GM18526 (cell line): ENCODE data around the gene ACYP1.

ENCODE experiments used
- POLR2A ChIP-seq: IDR thresholded peaks from 3 replicates; pipeline ENCODE4 v1.6.1; 2011; ENCODE audit not compliant: insufficient read length; ENCODE audit errors: extremely low read depth

Gene ACYP1

DNA sequence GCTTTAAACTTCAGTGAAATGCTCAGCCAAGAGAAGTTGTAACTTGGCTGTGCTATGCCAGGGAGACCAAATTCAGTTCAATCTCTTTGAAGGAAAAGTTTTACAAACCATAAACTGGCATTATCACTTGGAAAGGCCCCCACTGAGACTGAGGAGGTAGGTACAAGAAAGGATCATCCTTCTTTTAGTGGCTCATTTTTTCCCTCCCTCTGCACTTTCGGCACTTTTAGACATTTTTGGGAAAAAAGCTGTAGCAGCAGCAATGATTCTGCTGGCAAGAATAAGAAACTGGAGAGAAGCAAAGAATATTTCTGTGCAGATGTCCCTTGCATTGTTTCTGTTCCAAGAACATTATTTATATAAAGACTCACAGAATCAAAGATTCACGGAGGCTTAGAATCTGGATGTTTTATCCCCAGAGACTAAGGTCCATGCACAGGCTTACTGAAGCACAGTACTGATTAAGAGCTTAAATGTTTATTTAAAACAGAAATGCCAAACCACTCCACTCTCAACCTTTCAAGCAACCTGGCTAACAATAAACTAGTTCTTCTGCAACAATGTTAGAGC lies 17.9 kb upstream of the ACYP1 start:
- TF ChIP-seq POLR2A = no peak

GRCh38 chr14:75079521-75079920 lies 15.7 kb upstream of the ACYP1 start:
- TF ChIP-seq POLR2A = no peak

GRCh38 chr14:75077794-75078193 lies 14.0 kb upstream of the ACYP1 start:
- no peak for TF ChIP-seq POLR2A

DNA sequence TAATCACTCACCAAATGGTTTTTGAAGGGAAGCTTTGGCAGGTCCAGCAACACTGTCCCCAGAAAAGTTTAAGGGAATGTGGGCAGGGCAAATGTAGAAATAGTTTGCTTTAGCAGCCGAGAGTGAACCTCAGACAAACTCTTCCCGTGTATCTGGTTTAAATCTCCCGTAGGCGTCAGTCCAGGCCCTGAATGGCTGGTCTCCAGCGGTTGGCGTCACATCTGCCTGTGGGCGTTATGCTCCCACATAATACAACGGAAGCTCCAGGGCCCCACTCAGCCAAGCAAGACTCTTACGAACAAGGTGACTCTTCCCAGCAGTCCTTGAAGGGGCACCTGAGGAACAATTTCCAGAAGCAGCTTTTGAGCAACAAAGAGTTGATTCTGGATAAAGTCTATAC lies 6.6 kb upstream of the ACYP1 start:
- no peak for TF ChIP-seq POLR2A

GRCh38 chr14:75069811-75070145 lies 6.0 kb upstream of the ACYP1 start:
- no peak for TF ChIP-seq POLR2A

DNA sequence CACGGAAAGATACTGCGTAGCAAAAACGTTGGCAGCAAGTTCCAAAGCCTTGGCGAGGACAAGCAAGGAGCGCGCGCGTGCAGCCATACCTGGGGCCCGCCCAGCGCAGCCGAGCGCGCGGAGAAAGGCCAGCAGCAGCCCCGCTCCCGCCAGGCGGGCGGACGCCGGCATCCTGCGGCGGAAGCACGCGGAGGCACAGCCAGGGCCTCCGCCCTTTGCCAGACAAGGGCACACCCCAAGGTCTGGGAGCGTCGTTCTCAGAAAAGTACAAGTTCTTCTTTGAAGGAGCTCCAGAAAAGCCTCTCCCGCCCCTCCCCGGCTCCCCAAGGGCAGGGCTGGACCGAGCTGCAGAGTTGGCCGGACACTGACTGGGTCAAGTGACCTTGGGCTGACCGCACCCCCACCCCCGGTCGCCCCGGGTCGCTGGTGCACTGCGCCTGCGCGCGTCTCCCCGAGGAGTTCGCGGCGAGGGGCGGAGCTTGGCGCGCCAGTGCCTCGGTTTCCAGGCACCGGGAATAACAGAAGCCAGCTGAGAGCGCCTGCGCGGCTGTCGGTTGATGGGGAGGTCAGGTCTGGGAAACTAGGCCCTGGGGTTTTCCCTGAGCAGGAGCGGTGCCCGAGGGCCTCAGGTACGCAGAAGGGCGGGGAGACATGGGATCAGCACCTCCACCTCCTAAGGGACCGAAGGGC lies 5.4 kb upstream of the ACYP1 start, which contains the start of gene ZC2HC1C:
Gene ZC2HC1C (plus strand): TSS at position 521 of the 690 bp plus-strand sequence. CDS start 933 bp downstream, outside the sequence.
- TF ChIP-seq POLR2A = peak; percentile 57

GRCh38 chr14:75068294-75069120 lies 4.7 kb upstream of the ACYP1 start:
- TF ChIP-seq POLR2A = no peak

- no peak for TF ChIP-seq POLR2A
These were observed 3.4 kb upstream of the ACYP1 start for GRCh38 chr14:75067212-75067611.

GRCh38 chr14:75066691-75067090 lies 2.9 kb upstream of the ACYP1 start:
- TF ChIP-seq POLR2A = no peak

GRCh38 chr14:75064205-75064567 lies 362 bp upstream of the ACYP1 start:
- no peak for TF ChIP-seq POLR2A

GRCh38 chr14:75063013-75063412 lies 811 bp downstream of the ACYP1 start:
- TF ChIP-seq POLR2A = no peak

- TF ChIP-seq POLR2A = no peak
These were observed 3.4 kb downstream of the ACYP1 start for GRCh38 chr14:75060420-75060819.

DNA sequence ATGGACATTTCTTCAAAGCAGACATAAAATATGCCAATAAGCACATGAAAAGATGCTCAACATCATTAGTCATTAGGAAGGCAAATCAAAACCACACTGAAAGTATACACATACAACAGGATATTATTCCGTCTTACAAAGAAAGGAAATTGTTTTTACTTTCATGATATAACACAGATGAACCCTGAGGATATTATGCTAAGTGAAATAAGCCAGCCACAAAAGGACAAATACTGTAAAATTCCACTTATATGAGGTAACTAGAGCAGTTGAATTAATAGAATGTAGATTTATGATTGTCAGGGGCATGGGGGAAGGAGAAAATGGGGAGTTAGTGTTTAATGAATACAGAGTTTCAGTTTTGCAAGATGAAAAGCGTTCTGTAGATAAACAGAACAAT lies 4.2 kb downstream of the ACYP1 start:
- TF ChIP-seq POLR2A = no peak

DNA sequence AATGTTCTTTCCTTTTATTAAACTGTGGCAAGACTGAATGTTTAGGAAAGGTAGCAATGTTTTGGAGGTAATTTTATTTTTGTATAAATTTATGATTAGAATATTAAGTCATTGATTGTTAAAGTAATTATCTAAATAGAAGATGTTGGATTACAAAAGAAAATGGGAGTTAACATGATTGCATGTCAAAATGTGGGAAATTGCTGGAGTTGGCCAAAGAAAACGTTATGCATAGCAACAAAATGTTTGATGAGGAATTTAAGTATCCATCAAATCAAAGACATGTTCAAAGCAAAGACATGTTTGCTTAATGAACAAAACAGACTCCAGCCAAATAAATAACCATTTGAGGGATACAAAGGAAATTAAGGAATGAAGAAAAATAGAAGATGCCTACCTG lies 9.4 kb downstream of the ACYP1 start:
- no peak for TF ChIP-seq POLR2A

- TF ChIP-seq POLR2A = no peak
These were observed 10.2 kb downstream of the ACYP1 start for GRCh38 chr14:75053396-75054291.
